Endothelial cell of umbilical vein (primary cell): ENCODE data around the gene GSTK1. TPM values are rescaled to one million over a fixed set of nuclear protein-coding genes. Genes with fewer than 3 reads are reported as not detected.
A peak's percentile ranks its signal among the peaks of the same experiment; 100 is the strongest.

Experiments
- BruUV-seq: library from RNA; stranded (reverse); fragments of 400-500 nt; replicated peaks from 2 replicates; lab custom pipeline; 2021; lab: Mats Ljungman, UMichigan
- CTCF ChIA-PET: fragments of 300-600, 350-600 bp; sonication (Branson Sonifier 250); formaldehyde crosslinking; loops from one replicate; lab custom pipeline; 2021; ENCODE audit warnings: antibody characterized with exemption, inconsistent platforms; lab: Charles Lee
- POLR2A ChIA-PET: fragments of 300-600, 350-600 bp; sonication (Branson Sonifier 250); formaldehyde crosslinking; loops from one replicate; lab custom pipeline; 2021; ENCODE audit warnings: antibody characterized with exemption, inconsistent platforms; lab: Charles Lee
- DNase-seq: peaks from one replicate; pipeline ENCODE4 v3.0.0-alpha.2; 2011; ENCODE audit warnings: low read depth, low spot score
- FAIRE-seq: peaks from 2 replicates; lab custom pipeline; 2011; peaks lifted over from hg19 to GRCh38; lab: Jason Lieb, UNC
- H2AFZ ChIP-seq: 2 replicates; pipeline ENCODE4 v1.6.0; 2012; ENCODE audit warnings: low read depth, low read length, control low read depth, inconsistent platforms
- H3K27ac ChIP-seq: 2 replicates; pipeline ENCODE4 v1.5.1; 2011; ENCODE audit warnings: low read depth, mild to moderate bottlenecking, control low read depth, low read length, moderate library complexity; ENCODE audit not compliant: insufficient read depth
- H3K27me3 ChIP-seq, 2 experiments: 2 replicates each; pipeline versions ENCODE4 v1.6.0 to v1.6.1; 2011; ENCODE audit warnings: low read length in 2 of 2, mixed read lengths in 1 of 2; ENCODE audit not compliant: control insufficient read depth in 2 of 2, insufficient read depth in 2 of 2
- H3K36me3 ChIP-seq, 2 experiments: 2 replicates in 1 of 2; 3 replicates in 1 of 2; pipeline ENCODE4 v1.5.1; 2011; ENCODE audit warnings: low read length in 2 of 2, mild to moderate bottlenecking in 1 of 2, moderate library complexity in 1 of 2; ENCODE audit not compliant: control insufficient read depth in 2 of 2, insufficient read depth in 2 of 2; ENCODE audit errors: extremely low read depth in 1 of 2
- H3K4me1 ChIP-seq: 3 replicates; pipeline ENCODE4 v1.5.1; 2011; ENCODE audit warnings: mild to moderate bottlenecking, low read length; ENCODE audit not compliant: control insufficient read depth, insufficient read depth; ENCODE audit errors: extremely low read depth
- H3K4me2 ChIP-seq: 2 replicates; pipeline ENCODE4 v1.6.1; 2011; ENCODE audit warnings: low read length, control low read depth, mixed read lengths; ENCODE audit not compliant: insufficient read depth
- H3K4me3 ChIP-seq, 3 experiments: fragments of 200-600 bp in 1 of 3; sonication (generic), shearing (Covaris generic) in 1 of 3; replicated peaks in 1 of 3; 2 replicates each; pipeline ENCODE4 v1.5.1; 2011 to 2016; ENCODE audit warnings: control low read depth in 3 of 3, low read length in 3 of 3, mild to moderate bottlenecking in 2 of 3, inconsistent platforms in 1 of 3, low read depth in 1 of 3, moderate library complexity in 1 of 3; ENCODE audit not compliant: insufficient read depth in 1 of 3
- H3K79me2 ChIP-seq: 2 replicates; pipeline ENCODE4 v1.6.0; 2012; ENCODE audit warnings: low read length, inconsistent platforms; ENCODE audit not compliant: control insufficient read depth, insufficient read depth
- H3K9ac ChIP-seq: replicated peaks from 2 replicates; pipeline ENCODE3; 2011; ENCODE audit warnings: low read length, control low read depth; ENCODE audit not compliant: insufficient read depth; ENCODE audit errors: extremely low read depth
- H3K9me1 ChIP-seq: replicated peaks from 3 replicates; pipeline ENCODE4 v1.6.0; 2011; ENCODE audit warnings: mild to moderate bottlenecking, low read length; ENCODE audit not compliant: control insufficient read depth, insufficient read depth; ENCODE audit errors: extremely low read depth
- H3K9me3 ChIP-seq: replicated peaks from 2 replicates; pipeline ENCODE4 v1.5.1; 2012; ENCODE audit warnings: low read length, inconsistent platforms; ENCODE audit not compliant: control insufficient read depth, insufficient read depth
- H4K20me1 ChIP-seq: replicated peaks from 2 replicates; pipeline ENCODE3; 2011; ENCODE audit warnings: mild to moderate bottlenecking, low read length; ENCODE audit not compliant: control insufficient read depth, insufficient read depth; ENCODE audit errors: extremely low read depth
- CTCF ChIP-seq, 2 donors: IDR thresholded peaks; 1 replicate in 1 of 2; 2 replicates in 1 of 2; pipeline ENCODE4 v1.5.1; 2011; ENCODE audit warnings: low read length in 2 of 2, mild to moderate bottlenecking in 2 of 2, moderate library complexity in 2 of 2, control low read depth in 1 of 2, inconsistent platforms in 1 of 2, low read depth in 1 of 2; ENCODE audit not compliant: insufficient read depth in 1 of 2; ENCODE audit errors: extremely low read depth in 1 of 2
- EZH2 ChIP-seq: IDR thresholded peaks from 2 replicates; pipeline ENCODE4 v1.6.1; 2012; ENCODE audit warnings: borderline replicate concordance, low read depth, mild to moderate bottlenecking, moderate library complexity, low read length, inconsistent platforms; ENCODE audit not compliant: severe bottlenecking
- FOS ChIP-seq: IDR thresholded peaks from 2 replicates; pipeline ENCODE4 v1.6.1; 2011; ENCODE audit warnings: mild to moderate bottlenecking, low read length, moderate library complexity, borderline replicate concordance; ENCODE audit not compliant: insufficient read depth
- GATA2 ChIP-seq: IDR thresholded peaks from 2 replicates; pipeline ENCODE4 v1.7.0; 2011; ENCODE audit warnings: low read depth, mild to moderate bottlenecking, moderate library complexity, mixed read lengths, low read length; ENCODE audit not compliant: insufficient read length, insufficient read depth
- JUN ChIP-seq: IDR thresholded peaks from 2 replicates; pipeline ENCODE4 v1.6.1; 2011; ENCODE audit warnings: borderline replicate concordance, low read depth; ENCODE audit not compliant: insufficient read length, insufficient read depth
- MAX ChIP-seq: IDR thresholded peaks from 2 replicates; pipeline ENCODE4 v1.6.1; 2011; ENCODE audit not compliant: insufficient read depth, insufficient read length
- MYC ChIP-seq: IDR thresholded peaks from one replicate; pipeline ENCODE4 v1.6.1; 2011; ENCODE audit warnings: mild to moderate bottlenecking, low read depth, low read length
- POLR2A ChIP-seq: IDR thresholded peaks from 2 replicates; pipeline ENCODE4 v1.6.1; 2012; ENCODE audit warnings: low read depth, mild to moderate bottlenecking, control low read depth, low read length
- POLR2AphosphoS5 ChIP-seq: IDR thresholded peaks from 2 replicates; pipeline ENCODE4 v1.6.1; 2012; ENCODE audit warnings: low read depth, mild to moderate bottlenecking, control low read depth, low read length, moderate library complexity; ENCODE audit not compliant: insufficient read depth
- dilution Hi-C: fragments of 300-500 bp; cut with MboI; formaldehyde crosslinking; loops from one replicate; pipeline ENCODE4 v1.15.0; 2019; ENCODE audit warnings: low sequenced_read_pairs; ENCODE audit not compliant: extremely low pct_ligation_motif_present
- intact Hi-C: fragments of 100-400 bp; cut with micrococcal nuclease; formaldehyde crosslinking; loops from one replicate; pipeline ENCODE4 v1.10.0; 2022
- polyA plus RNA-seq, 4 experiments: library from polyadenylated mRNA; depleted of rRNA in 3 of 4; stranded (reverse) in 3 of 4; unstranded in 1 of 4; fragments of >200 nt; gene quantifications; 2 replicates each; pipeline versions ENCODE4 v1.2.1 to v1.2.3, GENCODE V29; 2011 to 2012; ENCODE audit warnings: missing spikeins in 1 of 4
- total RNA-seq: library from RNA; stranded (reverse); gene quantifications from 2 replicates; pipeline ENCODE4 v1.2.3, GENCODE V29; 2021

GSTK1 gene
- total and polyA plus RNA-seq, 2 donors (not counting 3 experiments of a cell fraction or from before 2014, with no cell fraction given) = 119 to 132 TPM

GRCh38 chr7:143238289-143238980, 24.8 kb upstream of the GSTK1 start:
- H3K9me1 ChIP-seq = no peaks in the 10 kb centered on the region
- no peaks in the 10 kb centered on the region for H3K9me3 ChIP-seq
- dilution Hi-C loops = no loop called here
- no peak overlapping the region for H2AFZ ChIP-seq
- H3K9ac ChIP-seq = no peak overlapping the region
- peaks cover 2% of the 10 kb centered on the region for H3K4me1 ChIP-seq
- no peaks in the 10 kb centered on the region for H3K79me2 ChIP-seq
- no peak for TF ChIP-seq EZH2
- TF ChIP-seq JUN = no peak
- TF ChIP-seq FOS = peak; percentile 36
- no peak for TF ChIP-seq MYC
- peaks cover 2 to 13% of the 10 kb centered on the region in 2 experiments for H3K27me3 ChIP-seq
- no peak overlapping the region for H3K27ac ChIP-seq
- intact Hi-C loops = no loop called here
- no peak overlapping the region for H3K4me3 ChIP-seq
- CTCF ChIA-PET = interaction anchor here (1.1 to 3.2 kb wide), 2 partner anchors 22 to 68 kb away, joined by 3 to 45 read pairs; no protein-coding TSS in a partner anchor
- FAIRE-seq = no peak
- no peak overlapping the region for H3K4me2 ChIP-seq
- DNase-seq = no peak
- H4K20me1 ChIP-seq = no peaks in the 10 kb centered on the region
- BruUV-seq = no TSS peak
- no peaks in the 10 kb centered on the region for H3K36me3 ChIP-seq
- POLR2A ChIA-PET = no interaction called here

- H4K20me1 ChIP-seq = no peaks in the 10 kb centered on the region
- no peak overlapping the region for H3K9ac ChIP-seq
- peaks cover 2 to 8% of the 10 kb centered on the region in 2 experiments for H3K27me3 ChIP-seq
- no peaks in the 10 kb centered on the region for H3K36me3 ChIP-seq
- FAIRE-seq = no peak
- H3K4me3 ChIP-seq = no peak overlapping the region
- no peaks in the 10 kb centered on the region for H3K79me2 ChIP-seq
- H3K4me2 ChIP-seq = no peak overlapping the region
- intact Hi-C loops (loop anchor here (1.0 to 5.0 kb wide), 9 partner anchors 23 to 267 kb away; partner anchors contain the start of genes CASP2 and GSTK1), dilution Hi-C loops (no loop called here)
- peaks cover 2% of the 10 kb centered on the region for H3K4me1 ChIP-seq
- CTCF ChIA-PET = interaction anchor here (0.8 to 3.2 kb wide), 34 partner anchors 8 to 636 kb away, joined by 3 to 45 read pairs (median 8); partner anchors contain the start of genes CASP2, EPHA1, GSTK1 and TAS2R40
- no peak for DNase-seq
- BruUV-seq = no TSS peak
- POLR2A ChIA-PET = interaction anchor here (1.5 kb wide), 1 partner anchor 145 kb away, joined by 3 read pairs; no protein-coding TSS in a partner anchor
- TF ChIP-seq POLR2A (no peak), GATA2 (no peak), EZH2 (no peak), MAX (no peak), MYC (no peak), FOS (no peak), POLR2AphosphoS5 (no peak), JUN (no peak), CTCF (IDR thresholded peaks at IDR 0.05; ENCODE audit: extremely low read depth in 1 of 2, insufficient read depth in 1 of 2, low read depth in 1 of 2, low read length in 2 of 2) (no peak)
- no peaks in the 10 kb centered on the region for H3K9me1 ChIP-seq
- no peak overlapping the region for H3K27ac ChIP-seq
- H2AFZ ChIP-seq = no peak overlapping the region
- H3K9me3 ChIP-seq = no peaks in the 10 kb centered on the region
These were observed 23.4 kb upstream of the GSTK1 start for GRCh38 chr7:143239813-143240212.
